H9 (cell line): ENCODE measurements around the gene CASQ2. TPM values are rescaled to one million over a fixed set of nuclear protein-coding genes. Genes with fewer than 3 reads are reported as not detected.

ENCODE experiments used
- DNase-seq: peaks from one replicate; pipeline ENCODE4 v3.0.0-alpha.2; 2017
- H2AFZ ChIP-seq: one replicate; pipeline ENCODE4 v1.6.1; 2013; ENCODE audit warnings: mild to moderate bottlenecking, low read length, control low read depth, moderate library complexity
- H2AK5ac ChIP-seq: 2 replicates; pipeline ENCODE4 v1.6.1; 2013; ENCODE audit warnings: low read length, control low read depth, mixed read lengths; ENCODE audit not compliant: insufficient read length
- H2BK120ac ChIP-seq: one replicate; pipeline ENCODE4 v1.6.1; 2013; ENCODE audit warnings: low read depth, mild to moderate bottlenecking, low read length, control low read depth, inconsistent platforms; ENCODE audit not compliant: poor library complexity, severe bottlenecking
- H2BK12ac ChIP-seq: 2 replicates; pipeline ENCODE4 v1.6.1; 2013; ENCODE audit warnings: low read length, control low read depth, mixed read lengths, low read depth; ENCODE audit not compliant: insufficient read length
- H2BK15ac ChIP-seq: 2 replicates; pipeline ENCODE4 v1.6.1; 2013; ENCODE audit warnings: low read depth, low read length, control low read depth
- H2BK20ac ChIP-seq: one replicate; pipeline ENCODE4 v1.6.1; 2013; ENCODE audit warnings: low read depth, mild to moderate bottlenecking, low read length, control low read depth, inconsistent platforms; ENCODE audit not compliant: poor library complexity, severe bottlenecking
- H2BK5ac ChIP-seq: 2 replicates; pipeline ENCODE4 v1.6.1; 2013; ENCODE audit warnings: low read length, control low read depth, mixed read lengths; ENCODE audit not compliant: insufficient read length
- H3K14ac ChIP-seq: 2 replicates; pipeline ENCODE4 v1.6.1; 2013; ENCODE audit warnings: low read length, control low read depth; ENCODE audit not compliant: insufficient read depth
- H3K18ac ChIP-seq: 2 replicates; pipeline ENCODE4 v1.6.1; 2013; ENCODE audit warnings: low read depth, mild to moderate bottlenecking, mixed read lengths, low read length, control low read depth; ENCODE audit not compliant: insufficient read length
- H3K23ac ChIP-seq: 2 replicates; pipeline ENCODE4 v1.6.1; 2013; ENCODE audit warnings: low read length, control low read depth, mixed read lengths, low read depth; ENCODE audit not compliant: insufficient read length
- H3K23me2 ChIP-seq: 2 replicates; pipeline ENCODE4 v1.6.1; 2013; ENCODE audit warnings: low read depth, mild to moderate bottlenecking, mixed read lengths, low read length, control low read depth; ENCODE audit not compliant: insufficient read length, poor library complexity, severe bottlenecking
- H3K27ac ChIP-seq: 2 replicates; pipeline ENCODE4 v1.5.1; 2013; ENCODE audit warnings: low read length, control low read depth, mixed read lengths, low read depth; ENCODE audit not compliant: insufficient read length
- H3K27me3 ChIP-seq: 2 replicates; pipeline ENCODE4 v1.6.1; 2013; ENCODE audit warnings: low read length, control low read depth, inconsistent platforms; ENCODE audit not compliant: insufficient read depth
- H3K4ac ChIP-seq: 2 replicates; pipeline ENCODE4 v1.6.1; 2013; ENCODE audit warnings: low read depth, mild to moderate bottlenecking, control low read depth, inconsistent platforms, low read length, moderate library complexity
- H3K4me1 ChIP-seq: 2 replicates; pipeline ENCODE4 v1.6.1; 2013; ENCODE audit warnings: low read length, control low read depth, inconsistent platforms; ENCODE audit not compliant: insufficient read depth
- H3K4me2 ChIP-seq: 2 replicates; pipeline ENCODE4 v1.6.1; 2013; ENCODE audit warnings: low read length, control low read depth, mixed read lengths; ENCODE audit not compliant: insufficient read length, insufficient read depth
- H3K56ac ChIP-seq: 2 replicates; pipeline ENCODE4 v1.6.1; 2013; ENCODE audit warnings: low read depth, mild to moderate bottlenecking, mixed read lengths, low read length, control low read depth; ENCODE audit not compliant: insufficient read length
- H3K79me1 ChIP-seq: 2 replicates; pipeline ENCODE4 v1.6.1; 2013; ENCODE audit warnings: low read depth, mild to moderate bottlenecking, moderate library complexity, low read length, control low read depth, inconsistent platforms; ENCODE audit not compliant: insufficient read depth, poor library complexity, severe bottlenecking
- H3K79me2 ChIP-seq: 2 replicates; pipeline ENCODE4 v1.6.1; 2013; ENCODE audit warnings: low read length, control low read depth, inconsistent platforms; ENCODE audit not compliant: insufficient read depth
- H3K9ac ChIP-seq: 2 replicates; pipeline ENCODE4 v1.6.1; 2013; ENCODE audit warnings: low read length, control low read depth, mixed read lengths; ENCODE audit not compliant: insufficient read length; ENCODE audit errors: extremely low read depth
- H3K9me3 ChIP-seq: one replicate; pipeline ENCODE4 v1.6.1; 2013; ENCODE audit warnings: low read depth, low read length, inconsistent platforms; ENCODE audit not compliant: control insufficient read depth
- H3T11ph ChIP-seq: one replicate; pipeline ENCODE4 v1.6.1; 2013; ENCODE audit warnings: mild to moderate bottlenecking, low read length, control low read depth, inconsistent platforms
- H4K20me1 ChIP-seq: one replicate; pipeline ENCODE4 v1.6.1; 2013; ENCODE audit not compliant: control insufficient read depth, insufficient read length, insufficient read depth
- H4K5ac ChIP-seq: 2 replicates; pipeline ENCODE4 v1.6.1; 2013; ENCODE audit warnings: low read depth, mild to moderate bottlenecking, mixed read lengths, low read length, control low read depth; ENCODE audit not compliant: insufficient read length
- H4K8ac ChIP-seq: replicated peaks from 2 replicates; pipeline ENCODE4 v1.6.1; 2013; ENCODE audit warnings: low read length, control low read depth, mixed read lengths, low read depth; ENCODE audit not compliant: insufficient read length
- H4K91ac ChIP-seq: 2 replicates; pipeline ENCODE4 v1.6.1; 2013; ENCODE audit warnings: low read depth, mild to moderate bottlenecking, moderate library complexity, mixed read lengths, low read length, control low read depth; ENCODE audit not compliant: insufficient read length
- H3K27ac Mint-ChIP-seq, 3 experiments: 2 replicates in 2 of 3; 3 replicates in 1 of 3; pipeline ENCODE4 v1.8.0; 2020 to 2021; ENCODE audit warnings: mixed read lengths in 3 of 3, mild to moderate bottlenecking in 1 of 3, moderate library complexity in 1 of 3
- H3K27me3 Mint-ChIP-seq: 2 replicates; pipeline ENCODE4 v1.8.0; 2021; ENCODE audit warnings: low read depth, mild to moderate bottlenecking, moderate library complexity, mixed read lengths
- H3K36me3 Mint-ChIP-seq, 3 experiments: 2 replicates in 2 of 3; 3 replicates in 1 of 3; pipeline ENCODE4 v1.8.0; 2020 to 2021; ENCODE audit warnings: low read depth in 3 of 3, mixed read lengths in 3 of 3; ENCODE audit not compliant: insufficient read depth in 1 of 3
- H3K4me1 Mint-ChIP-seq, 2 experiments: 2 replicates each; pipeline ENCODE4 v1.8.0; 2020; ENCODE audit warnings: mixed read lengths in 2 of 2
- H3K4me3 Mint-ChIP-seq, 2 experiments: 2 replicates in 1 of 2; 3 replicates in 1 of 2; pipeline ENCODE4 v1.8.0; 2020 to 2021; ENCODE audit warnings: mild to moderate bottlenecking in 2 of 2, mixed read lengths in 2 of 2, moderate library complexity in 1 of 2
- H3K9me3 Mint-ChIP-seq, 2 experiments: 2 replicates in 1 of 2; 3 replicates in 1 of 2; pipeline ENCODE4 v1.8.0; 2020; ENCODE audit warnings: mild to moderate bottlenecking in 2 of 2, mixed read lengths in 2 of 2, moderate library complexity in 1 of 2
- WGBS: extraction: QIAGEN DNeasy Blood & Tissue Kit; methylation state at CpG from one replicate; pipeline ENCODE4 v1.1.7; 2013; ENCODE audit warnings: missing lambda C conversion rate, low lambda C conversion rate, mixed read lengths; ENCODE audit not compliant: insufficient read length; ENCODE audit errors: extremely low coverage; 5-methylcytosine and 5-hydroxymethylcytosine counted together
- total RNA-seq: library from RNA; stranded (reverse); gene quantifications from 2 replicates; pipeline ENCODE4 v1.2.1, GENCODE V29; 2021
- TF ChIP-seq, protein P1 (sequence below): fragments of 200-600 bp; sonication (generic); conservative IDR thresholded peaks from 3 replicates; pipeline ENCODE4 v1.8.0; 2021; ENCODE audit warnings: antibody characterized with exemption, mild to moderate bottlenecking

Gene CASQ2
- total RNA-seq, 1 experiment from 2014 or later, result not detected

DNA sequence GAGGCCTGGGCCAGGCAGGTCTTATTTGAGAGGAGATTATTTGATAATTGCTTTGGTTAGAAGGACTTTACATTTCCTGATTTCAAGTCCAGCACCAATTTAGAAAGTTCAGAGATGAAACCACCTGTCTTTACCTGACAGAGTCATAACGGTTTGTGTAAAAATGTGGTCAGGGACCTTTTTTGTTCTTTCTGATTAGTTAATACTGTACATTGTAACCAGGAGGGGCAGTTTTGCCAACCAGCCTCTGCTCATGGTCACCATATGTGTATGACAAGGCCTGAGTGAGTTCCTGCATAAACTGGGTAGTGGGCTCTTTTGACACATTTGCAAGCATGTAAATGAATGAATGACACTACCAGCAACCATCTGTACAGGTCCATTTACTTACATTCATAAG, 70.9 kb downstream of the CASQ2 start:
- H3K27me3 Mint-ChIP-seq, result peaks cover 2% of the 10 kb centered on the region
- Histone ChIP-seq H3K27ac (no peak overlapping the region), H2BK5ac (no peak overlapping the region), H3T11ph (no peak overlapping the region), H3K4me1 (no peaks in the 10 kb centered on the region), H2BK15ac (no peak overlapping the region), H3K4ac (no peak overlapping the region), H3K23ac (no peak overlapping the region), H3K4me2 (no peak overlapping the region), H3K9me3 (no peaks in the 10 kb centered on the region), H2BK12ac (no peak overlapping the region), H3K79me2 (no peaks in the 10 kb centered on the region), H3K18ac (no peak overlapping the region), H3K79me1 (no peaks in the 10 kb centered on the region), H4K20me1 (no peaks in the 10 kb centered on the region), H3K14ac (no peak overlapping the region), H3K27me3 (no peaks in the 10 kb centered on the region), H2BK20ac (no peak overlapping the region), H2AK5ac (no peak overlapping the region), H3K23me2 (no peaks in the 10 kb centered on the region), H4K8ac (no peak overlapping the region), H2BK120ac (no peak overlapping the region), H4K91ac (no peak overlapping the region), H4K5ac (no peak overlapping the region), H3K56ac (no peak overlapping the region), H2AFZ (no peak overlapping the region), H3K9ac (no peak overlapping the region)
- TF ChIP-seq, protein P1, sequence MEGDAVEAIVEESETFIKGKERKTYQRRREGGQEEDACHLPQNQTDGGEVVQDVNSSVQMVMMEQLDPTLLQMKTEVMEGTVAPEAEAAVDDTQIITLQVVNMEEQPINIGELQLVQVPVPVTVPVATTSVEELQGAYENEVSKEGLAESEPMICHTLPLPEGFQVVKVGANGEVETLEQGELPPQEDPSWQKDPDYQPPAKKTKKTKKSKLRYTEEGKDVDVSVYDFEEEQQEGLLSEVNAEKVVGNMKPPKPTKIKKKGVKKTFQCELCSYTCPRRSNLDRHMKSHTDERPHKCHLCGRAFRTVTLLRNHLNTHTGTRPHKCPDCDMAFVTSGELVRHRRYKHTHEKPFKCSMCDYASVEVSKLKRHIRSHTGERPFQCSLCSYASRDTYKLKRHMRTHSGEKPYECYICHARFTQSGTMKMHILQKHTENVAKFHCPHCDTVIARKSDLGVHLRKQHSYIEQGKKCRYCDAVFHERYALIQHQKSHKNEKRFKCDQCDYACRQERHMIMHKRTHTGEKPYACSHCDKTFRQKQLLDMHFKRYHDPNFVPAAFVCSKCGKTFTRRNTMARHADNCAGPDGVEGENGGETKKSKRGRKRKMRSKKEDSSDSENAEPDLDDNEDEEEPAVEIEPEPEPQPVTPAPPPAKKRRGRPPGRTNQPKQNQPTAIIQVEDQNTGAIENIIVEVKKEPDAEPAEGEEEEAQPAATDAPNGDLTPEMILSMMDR, result no peak
- no peak overlapping the region for H3K27ac Mint-ChIP-seq
- H3K4me1 Mint-ChIP-seq, result peaks cover 0 to 5% of the 10 kb centered on the region in 2 experiments
- DNase-seq, result no peak
- peaks cover 0 to 3% (median 0%) of the 10 kb centered on the region in 3 experiments; a peak in 1 of 7 replicates for H3K36me3 Mint-ChIP-seq
- no CpG with 5 or more reads among the region's 1 CpG for WGBS
- no peak overlapping the region for H3K4me3 Mint-ChIP-seq
- no peaks in the 10 kb centered on the region for H3K9me3 Mint-ChIP-seq
